IPS DF 6.9 (cell line): ENCODE results near the gene CRTAC1.
A peak's percentile ranks its signal among the peaks of the same experiment; 100 is the strongest.

Source experiments
- DNase-seq: peaks from one replicate; pipeline ENCODE4 v3.0.0-alpha.2; 2013; ENCODE audit warnings: low read depth, low spot score
- H3K27ac ChIP-seq: one replicate; pipeline ENCODE4 v1.5.1; 2013; ENCODE audit warnings: low read length, control low read depth
- H3K27me3 ChIP-seq: 2 replicates; pipeline ENCODE4 v1.6.1; 2013; ENCODE audit warnings: mild to moderate bottlenecking, low read length; ENCODE audit not compliant: control insufficient read depth, insufficient read depth
- H3K36me3 ChIP-seq: 2 replicates; pipeline ENCODE4 v1.6.1; 2013; ENCODE audit warnings: low read length; ENCODE audit not compliant: control insufficient read depth, insufficient read depth
- H3K4me1 ChIP-seq: 2 replicates; pipeline ENCODE4 v1.6.1; 2013; ENCODE audit warnings: low read length; ENCODE audit not compliant: control insufficient read depth, insufficient read depth
- H3K4me3 ChIP-seq: 2 replicates; pipeline ENCODE4 v1.5.1; 2013; ENCODE audit warnings: mild to moderate bottlenecking, low read length
- H3K9me3 ChIP-seq: 2 replicates; pipeline ENCODE4 v1.6.1; 2013; ENCODE audit warnings: low read length, inconsistent platforms; ENCODE audit not compliant: control insufficient read depth, insufficient read depth
- WGBS: extraction: QIAGEN DNeasy Blood & Tissue Kit; methylation state at CpG from one replicate; pipeline ENCODE4 v1.1.7; 2013; ENCODE audit warnings: mixed read lengths, missing lambda C conversion rate; ENCODE audit not compliant: insufficient read length, insufficient coverage; 5-methylcytosine and 5-hydroxymethylcytosine counted together

The CRTAC1 gene

DNA sequence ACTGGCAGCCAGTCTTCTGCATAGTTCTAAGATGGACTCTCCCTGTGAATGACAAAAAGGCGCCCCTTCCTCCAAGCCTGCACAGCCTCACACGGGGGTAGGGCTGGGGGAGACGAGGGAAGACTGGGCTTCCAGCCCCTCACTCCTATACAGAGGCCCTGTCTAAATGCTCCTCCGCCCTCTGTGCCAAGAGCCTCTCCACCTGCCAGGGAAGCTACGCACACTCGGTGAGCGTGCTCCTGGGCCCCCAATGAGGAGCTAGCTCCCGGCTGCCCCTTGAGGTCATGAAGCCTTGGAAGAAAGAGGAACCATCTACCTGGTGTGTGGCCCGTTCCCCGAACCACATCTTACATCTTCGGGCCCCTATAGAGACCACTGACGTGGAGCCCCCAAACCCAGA lies 54.8 kb downstream of the CRTAC1 start:
- no peak for DNase-seq
- no peak overlapping the region for H3K4me3 ChIP-seq
- WGBS = no CpG with 5 or more reads among the region's 12 CpGs
- no peaks in the 10 kb centered on the region for H3K9me3 ChIP-seq
- no peak overlapping the region for H3K27ac ChIP-seq
- H3K36me3 ChIP-seq = no peaks in the 10 kb centered on the region
- no peaks in the 10 kb centered on the region; the same call in 1 of the 2 replicates for H3K4me1 ChIP-seq
- peaks cover 16% of the 10 kb centered on the region for H3K27me3 ChIP-seq

DNA sequence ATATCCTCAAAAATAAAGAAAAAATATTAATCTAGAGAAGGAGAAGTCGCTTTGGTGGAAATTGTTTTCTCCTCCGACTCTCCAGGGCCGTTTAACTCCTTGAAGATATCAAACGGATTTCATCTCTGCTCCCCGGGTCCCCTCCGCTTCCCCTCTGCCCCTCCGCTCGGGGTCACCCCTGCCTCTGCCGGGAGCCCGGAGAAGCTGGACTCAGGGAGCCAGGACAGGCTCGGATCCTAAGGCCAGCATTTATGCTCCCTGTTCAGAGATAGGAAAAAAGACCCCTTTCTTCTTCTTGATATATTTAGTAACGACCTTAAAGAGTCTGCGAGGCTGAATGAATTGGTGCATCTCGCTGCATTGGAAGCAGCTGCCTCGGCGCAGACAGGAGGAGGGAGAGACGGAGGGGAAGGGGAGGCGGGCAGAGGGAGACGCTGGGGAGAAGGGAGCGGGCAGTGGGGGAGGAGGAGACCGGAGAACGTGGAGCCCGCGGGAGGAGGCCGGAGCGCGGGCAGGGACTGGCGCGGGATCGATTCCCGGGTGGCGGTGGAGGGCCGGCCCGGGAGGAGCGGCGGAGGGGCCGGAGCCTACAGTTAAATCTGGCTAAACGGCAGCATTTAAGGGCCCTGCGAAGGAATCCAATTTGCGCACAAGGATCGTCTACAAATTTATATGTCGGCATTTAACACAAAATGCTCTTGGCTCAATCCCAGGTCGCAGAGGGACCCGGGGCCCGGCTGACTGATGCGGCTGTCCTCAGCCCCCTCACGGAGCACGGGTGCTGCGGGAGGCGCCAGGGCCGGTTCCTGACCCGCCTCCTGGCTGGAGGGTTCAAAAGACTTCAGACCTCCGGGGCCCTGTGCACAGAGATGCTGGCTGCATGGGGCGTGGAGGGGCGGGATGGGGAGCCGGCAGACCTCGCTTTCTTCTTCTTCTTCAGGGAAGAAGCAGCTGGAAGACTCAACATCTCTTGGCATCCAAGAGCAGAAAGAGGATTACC lies 55.6 kb downstream of the CRTAC1 start:
- H3K9me3 ChIP-seq = no peaks in the 10 kb centered on the region
- peaks cover 16% of the 10 kb centered on the region for H3K27me3 ChIP-seq
- DNase-seq = peak; percentile 20
- no peaks in the 10 kb centered on the region for H3K36me3 ChIP-seq
- H3K4me1 ChIP-seq = no peaks in the 10 kb centered on the region; the same call in 1 of the 2 replicates
- H3K4me3 ChIP-seq = peak overlapping the region; percentile 6; the same call in 1 of the 2 replicates
- no peak overlapping the region for H3K27ac ChIP-seq
- WGBS = no CpG with 5 or more reads among the region's 57 CpGs

DNA sequence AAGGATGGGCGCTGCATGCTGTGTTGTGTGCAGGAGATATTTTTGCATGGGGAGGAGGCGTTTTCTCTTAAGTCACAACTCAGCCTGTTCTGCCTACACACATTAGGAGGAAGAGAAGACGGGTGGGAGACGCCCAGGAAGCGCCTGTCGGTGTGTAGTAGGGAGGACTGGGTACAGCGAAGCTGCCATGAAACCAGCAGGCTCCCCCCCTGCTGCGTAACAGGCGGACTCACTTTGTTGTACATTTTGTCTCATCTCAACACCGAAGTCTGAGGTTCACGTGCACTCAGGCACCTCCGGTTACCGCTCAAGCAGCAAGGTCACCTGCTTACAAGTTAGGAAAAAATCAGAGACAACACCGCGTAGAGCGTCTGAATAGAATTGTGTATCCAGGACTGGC lies 56.3 kb downstream of the CRTAC1 start:
- no peaks in the 10 kb centered on the region for H3K36me3 ChIP-seq
- H3K4me1 ChIP-seq = no peaks in the 10 kb centered on the region; the same call in 1 of the 2 replicates
- H3K9me3 ChIP-seq = no peaks in the 10 kb centered on the region
- DNase-seq = no peak
- H3K27me3 ChIP-seq = peaks cover 16% of the 10 kb centered on the region
- H3K27ac ChIP-seq = no peak overlapping the region
- WGBS = no CpG with 5 or more reads among the region's 16 CpGs
- no peak overlapping the region for H3K4me3 ChIP-seq

DNA sequence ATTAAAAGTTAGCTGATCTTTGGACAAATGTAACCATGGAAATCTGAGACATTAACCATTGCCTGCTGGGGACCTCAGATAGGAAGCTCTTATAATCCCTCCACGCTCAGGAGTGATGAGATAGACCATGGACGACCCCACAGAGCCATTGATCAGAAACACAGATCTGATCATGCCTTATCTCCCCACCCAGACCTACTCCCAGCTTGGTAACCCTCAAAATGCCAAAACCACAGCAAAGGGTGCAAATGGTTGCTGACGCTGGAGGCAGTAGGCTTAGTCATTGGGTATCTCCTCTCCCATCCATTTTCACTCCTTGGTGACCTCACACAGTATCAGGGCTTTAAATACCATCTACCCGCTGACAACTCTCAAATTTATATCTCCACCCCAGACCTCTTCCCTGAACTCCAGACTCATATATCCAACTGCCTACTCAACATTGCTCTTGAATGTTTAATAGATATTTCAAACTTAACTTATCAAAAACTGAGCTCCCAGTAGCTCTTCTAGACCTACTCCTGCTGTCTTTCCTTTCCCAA lies 60.8 kb downstream of the CRTAC1 start:
- DNase-seq = no peak
- no peaks in the 10 kb centered on the region for H3K36me3 ChIP-seq
- no peak overlapping the region for H3K4me3 ChIP-seq
- H3K9me3 ChIP-seq = no peaks in the 10 kb centered on the region
- no peak overlapping the region for H3K27ac ChIP-seq
- peaks cover 7% of the 10 kb centered on the region; the same call in 1 of the 2 replicates for H3K27me3 ChIP-seq
- H3K4me1 ChIP-seq = no peaks in the 10 kb centered on the region
- WGBS = no CpG with 5 or more reads among the region's 4 CpGs

DNA sequence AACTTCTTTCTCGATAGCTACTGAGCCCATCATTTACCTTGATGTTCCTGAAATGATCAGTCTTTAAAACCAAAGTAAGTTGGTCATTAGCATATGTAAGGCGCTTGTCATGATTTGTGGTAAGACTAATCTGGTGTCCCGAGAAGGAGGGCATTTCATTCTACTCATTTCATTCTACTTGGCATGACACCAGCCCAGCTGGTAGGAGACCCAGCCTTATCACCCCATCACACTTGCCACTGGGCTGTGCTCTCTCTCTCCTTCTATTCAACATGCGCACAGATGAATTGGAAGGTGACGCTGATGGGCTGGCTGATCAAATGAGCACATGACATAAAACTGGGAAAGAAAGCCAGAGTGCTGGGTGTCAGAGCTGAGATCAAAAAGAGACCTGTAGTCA lies 65.7 kb downstream of the CRTAC1 start:
- WGBS = no CpG with 5 or more reads among the region's 5 CpGs
- Histone ChIP-seq H3K27ac (no peak overlapping the region), H3K27me3 (no peaks in the 10 kb centered on the region), H3K4me3 (no peak overlapping the region), H3K9me3 (no peaks in the 10 kb centered on the region), H3K36me3 (no peaks in the 10 kb centered on the region), H3K4me1 (no peaks in the 10 kb centered on the region)
- DNase-seq = no peak

DNA sequence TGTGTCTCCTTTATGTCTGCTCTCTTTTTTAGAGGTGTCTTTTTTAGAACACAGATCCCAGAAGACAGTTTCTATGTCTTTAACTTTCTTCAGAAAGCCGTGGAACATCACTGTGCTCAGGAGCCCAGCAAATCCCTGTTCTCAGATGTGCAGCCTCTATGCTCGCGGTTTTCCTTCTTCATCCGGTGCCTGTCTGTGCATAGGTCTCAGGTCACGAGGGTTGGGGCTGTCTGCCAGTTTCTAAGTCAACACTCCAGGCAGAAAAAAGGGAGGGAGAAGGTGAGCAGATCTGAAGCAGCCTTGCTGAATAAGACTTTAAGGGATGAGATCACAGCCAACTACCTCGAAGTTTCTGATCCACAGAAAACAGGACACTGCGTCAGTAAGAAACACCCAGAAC lies 68.5 kb downstream of the CRTAC1 start:
- H3K27me3 ChIP-seq = no peaks in the 10 kb centered on the region
- H3K9me3 ChIP-seq = no peaks in the 10 kb centered on the region
- H3K36me3 ChIP-seq = no peaks in the 10 kb centered on the region
- WGBS = no CpG with 5 or more reads among the region's 7 CpGs
- no peak overlapping the region for H3K4me3 ChIP-seq
- H3K27ac ChIP-seq = no peak overlapping the region
- no peaks in the 10 kb centered on the region for H3K4me1 ChIP-seq
- no peak for DNase-seq

DNA sequence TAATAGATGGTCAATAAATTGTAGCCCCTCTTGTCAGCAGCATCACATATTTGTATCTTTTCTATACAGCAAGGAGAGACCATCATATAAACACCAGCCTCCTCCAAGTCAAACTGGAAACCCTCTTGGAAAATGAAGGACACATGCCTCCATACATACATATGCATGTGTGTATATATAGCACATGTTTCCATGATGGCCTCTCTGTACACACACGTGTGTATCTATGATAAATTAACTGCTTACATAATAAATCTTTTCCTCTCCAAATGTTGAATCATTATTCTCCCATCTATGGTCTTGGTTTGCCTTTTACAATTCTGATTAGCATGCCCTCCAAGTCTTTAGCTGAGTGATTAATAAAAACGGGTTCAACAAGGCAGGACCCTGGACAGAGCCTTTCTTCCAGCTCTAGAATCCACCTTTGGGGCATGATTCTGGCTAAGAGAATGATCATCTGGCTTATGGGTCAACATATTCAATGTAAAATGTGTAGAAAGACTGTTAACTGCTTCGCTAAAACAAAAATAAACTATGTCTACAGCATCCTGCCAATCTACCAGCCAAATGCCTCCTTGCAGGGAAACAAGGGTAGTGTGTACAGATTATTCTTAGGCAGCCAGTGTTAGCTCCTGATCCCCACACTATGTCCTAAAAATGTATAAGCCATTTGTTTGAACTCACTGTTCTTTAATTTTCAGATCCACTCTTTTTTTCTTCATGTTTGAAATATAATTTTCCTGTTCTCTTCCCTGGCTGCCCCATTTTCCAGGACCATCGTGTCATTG lies 70.0 kb downstream of the CRTAC1 start:
- no peak overlapping the region for H3K4me3 ChIP-seq
- WGBS = no CpG with 5 or more reads among the region's 4 CpGs
- H3K27me3 ChIP-seq = no peaks in the 10 kb centered on the region
- no peaks in the 10 kb centered on the region for H3K4me1 ChIP-seq
- H3K9me3 ChIP-seq = no peaks in the 10 kb centered on the region
- no peak for DNase-seq
- no peaks in the 10 kb centered on the region for H3K36me3 ChIP-seq
- no peak overlapping the region for H3K27ac ChIP-seq

DNA sequence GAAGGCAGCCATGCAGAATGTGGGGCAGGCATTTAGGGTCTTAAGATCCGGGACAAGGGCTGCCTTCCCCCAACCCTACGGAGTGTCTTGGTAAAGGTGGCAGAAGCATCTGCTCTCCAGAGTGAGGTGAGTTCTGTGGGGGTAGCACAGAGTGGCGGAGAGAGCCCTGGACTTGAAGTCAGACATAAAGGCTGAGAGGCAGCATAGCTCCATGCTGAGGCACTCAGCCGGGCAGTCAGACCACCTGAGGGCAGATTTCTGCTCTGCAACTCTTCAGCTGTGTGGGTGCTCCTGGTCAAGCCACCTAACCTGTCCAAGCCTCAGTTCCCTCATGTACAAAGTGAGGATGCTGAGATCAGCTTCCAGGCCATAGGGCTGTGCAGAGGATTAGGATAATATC lies 81.0 kb downstream of the CRTAC1 start:
- no peak overlapping the region for H3K4me3 ChIP-seq
- DNase-seq = no peak
- H3K4me1 ChIP-seq = no peaks in the 10 kb centered on the region
- H3K9me3 ChIP-seq = no peaks in the 10 kb centered on the region
- H3K27me3 ChIP-seq = no peaks in the 10 kb centered on the region
- no CpG with 5 or more reads among the region's 4 CpGs for WGBS
- no peak overlapping the region for H3K27ac ChIP-seq
- no peaks in the 10 kb centered on the region for H3K36me3 ChIP-seq

DNA sequence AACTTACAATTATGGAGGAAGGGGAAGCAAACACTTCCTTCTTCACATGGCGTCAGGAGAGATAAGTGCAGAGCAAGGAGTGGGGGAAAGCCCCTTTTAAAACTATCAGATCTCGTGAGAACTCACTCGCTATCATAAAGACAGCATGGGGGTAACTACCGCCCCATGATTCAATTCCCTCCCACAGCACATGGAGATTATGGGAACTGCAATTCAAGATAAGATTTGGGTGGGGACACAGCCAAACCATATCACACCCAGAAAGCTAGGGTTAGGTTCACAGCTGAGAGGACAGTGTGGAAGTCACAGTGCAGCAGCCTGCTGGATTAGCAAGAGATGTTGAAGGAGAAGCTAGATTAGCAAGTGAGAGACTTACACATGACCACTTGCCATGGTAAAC lies 81.6 kb downstream of the CRTAC1 start:
- Histone ChIP-seq H3K27ac (no peak overlapping the region), H3K4me1 (no peaks in the 10 kb centered on the region)
- DNase-seq = no peak

DNA sequence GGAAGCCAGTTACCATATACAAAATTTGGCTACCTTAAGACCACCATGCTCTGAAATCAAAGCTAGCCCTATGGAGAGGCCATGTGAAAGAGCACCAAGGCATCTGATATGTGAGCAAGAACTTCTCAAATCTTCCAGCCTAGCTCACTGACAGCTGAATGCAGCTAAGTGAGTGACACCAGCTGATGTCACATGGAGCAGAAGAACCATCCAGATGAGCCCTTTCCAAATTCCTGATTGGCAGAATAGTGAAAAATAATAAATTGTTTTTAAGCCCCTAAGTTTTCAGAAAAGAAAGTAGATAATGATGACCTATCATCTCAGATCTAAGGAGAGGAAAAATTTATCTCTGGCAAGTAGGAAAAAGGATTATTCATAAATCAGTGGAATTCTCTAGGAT lies 85.6 kb downstream of the CRTAC1 start:
- Histone ChIP-seq H3K27me3 (no peaks in the 10 kb centered on the region), H3K4me3 (no peak overlapping the region), H3K9me3 (no peaks in the 10 kb centered on the region), H3K27ac (no peak overlapping the region), H3K36me3 (no peaks in the 10 kb centered on the region), H3K4me1 (no peaks in the 10 kb centered on the region)
- DNase-seq = no peak

More for the DNA sequence above, 81.6 kb downstream of the CRTAC1 start:
- WGBS = no CpG with 5 or more reads among the region's 4 CpGs
- H3K4me3 ChIP-seq = no peak overlapping the region
- H3K27me3 ChIP-seq = no peaks in the 10 kb centered on the region
- no peaks in the 10 kb centered on the region for H3K36me3 ChIP-seq
- no peaks in the 10 kb centered on the region for H3K9me3 ChIP-seq
